GM13976 (cell line): ENCODE data around the gene ERCC1.

ENCODE experiments used
- DNase-seq: peaks from one replicate; pipeline ENCODE4 v3.0.0; 2012; ENCODE audit warnings: low spot score
- CTCF ChIP-seq: IDR thresholded peaks from 2 replicates; pipeline ENCODE4 v1.5.1; 2012; ENCODE audit warnings: borderline replicate concordance, mild to moderate bottlenecking; ENCODE audit not compliant: insufficient read depth; ENCODE audit errors: extremely low read depth, missing control alignments, control extremely low read depth
- in situ Hi-C: fragments of 300-500 bp; cut with MboI; formaldehyde crosslinking; loops from one replicate; pipeline ENCODE4 v1.12.0; 2022; ENCODE audit warnings: low sequenced_read_pairs, mixed read lengths, inconsistent platforms; ENCODE audit not compliant: unreplicated experiment

The ERCC1 gene

DNA sequence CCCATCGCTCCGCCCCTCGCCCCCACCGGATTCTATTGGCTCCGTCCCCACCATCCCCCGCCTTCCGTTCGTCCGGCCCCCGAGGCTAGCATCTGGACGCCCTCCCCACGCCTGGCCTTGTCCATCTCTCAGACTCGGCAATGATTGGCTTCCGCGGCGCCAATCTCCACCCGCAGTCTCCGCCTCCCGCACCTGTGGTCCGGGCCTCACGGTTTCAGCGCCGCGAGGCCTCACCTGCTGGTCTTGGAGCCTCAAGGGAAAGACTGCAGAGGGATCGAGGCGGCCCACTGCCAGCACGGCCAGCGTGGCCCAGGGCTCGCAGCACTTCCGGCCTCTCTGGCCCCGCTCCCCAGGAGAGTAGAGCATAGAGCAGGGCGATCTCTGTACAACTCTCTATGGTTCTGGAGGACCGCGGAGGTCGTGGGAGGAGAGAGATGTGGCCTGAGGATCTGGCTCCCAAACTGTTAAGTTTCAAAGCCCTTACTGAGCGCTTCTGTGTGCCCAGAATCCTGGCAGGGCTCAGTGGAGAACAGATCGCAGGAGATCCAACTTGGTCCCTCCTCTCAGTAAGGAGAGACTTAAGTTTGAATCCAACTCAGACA is at the start of gene ERCC1:
Gene ERCC1, minus strand, starts transcription at position 329 of the 602 bp plus-strand sequence. CDS start 543 bp downstream, outside the sequence.
- in situ Hi-C loops = no loop called here
- TF ChIP-seq CTCF = no peak
- peak; percentile 99 for DNase-seq

DNA sequence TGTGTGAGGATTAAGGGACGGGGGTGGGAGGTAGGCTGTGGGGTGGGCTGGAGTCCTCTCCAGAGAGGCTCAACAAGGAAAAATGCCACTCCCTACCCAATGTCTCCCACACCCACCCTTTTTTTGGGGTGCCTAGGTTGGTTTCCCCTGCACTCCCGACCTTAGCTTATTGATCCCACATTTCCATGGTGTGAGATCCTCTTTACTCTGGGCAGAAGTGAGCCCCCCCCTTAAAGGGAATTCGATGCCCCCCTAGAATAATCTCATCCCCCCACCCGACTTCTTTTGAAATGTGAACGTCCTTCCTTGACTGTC is 49.6 kb upstream of the ERCC1 start:
- TF ChIP-seq CTCF = no peak
- in situ Hi-C loops = no loop called here
- no peak for DNase-seq

- no peak for TF ChIP-seq CTCF
- in situ Hi-C loops = no loop called here
- no peak for DNase-seq
Observed at GRCh38 chr19:45472563-45473366, 49.0 kb upstream of the ERCC1 start.

DNA sequence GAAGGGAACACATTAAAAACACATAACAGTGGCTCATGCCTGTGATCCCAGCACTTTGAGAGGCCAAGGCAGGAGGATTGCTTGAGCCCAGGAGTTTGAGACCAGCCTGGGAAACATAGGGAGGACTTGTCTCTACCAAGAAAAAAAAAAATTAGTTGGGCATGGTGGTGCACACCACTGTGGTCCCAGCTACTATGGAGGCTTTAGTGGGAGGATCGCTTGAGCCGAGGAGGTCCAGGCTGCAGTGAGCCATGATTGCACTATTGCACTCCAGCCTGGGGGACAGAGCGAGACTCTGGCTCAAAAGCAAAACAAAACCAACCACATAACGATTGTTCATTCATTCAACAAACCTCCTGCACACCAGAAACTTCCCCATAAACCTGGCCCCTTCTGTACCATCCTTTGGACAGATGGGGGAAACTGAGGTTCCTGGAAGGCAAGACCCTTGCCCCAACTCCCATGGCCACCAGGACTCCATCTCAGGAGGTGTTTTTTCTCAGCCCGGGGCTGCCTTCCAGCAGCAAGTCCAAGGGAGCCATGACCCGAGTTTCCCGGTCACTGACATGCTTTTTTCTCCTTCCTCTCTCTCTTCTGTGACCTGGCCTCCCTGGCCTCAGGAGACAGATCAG is 48.3 kb upstream of the ERCC1 start:
- in situ Hi-C loops = no loop called here
- TF ChIP-seq CTCF = no peak
- no peak for DNase-seq

- DNase-seq = no peak
- in situ Hi-C loops = no loop called here
Observed at GRCh38 chr19:45471111-45471930, 47.6 kb upstream of the ERCC1 start.

More at GRCh38 chr19:45471111-45471930, 47.6 kb upstream of the ERCC1 start:
- TF ChIP-seq CTCF = no peak
